Uterus (tissue), 2 donors: Measurements from ENCODE around the gene RIMBP3C.
"Not testable (repeated sequence)": the region's sequence is repeated elsewhere in the genome, so short reads cannot be mapped to it uniquely, and the experiment has no call there.

Source experiments
- CTCF ChIP-seq, 4 experiments: fragments of 200-600 bp in 2 of 4; fragments of 450-650 bp in 2 of 4; sonication (generic) in 2 of 4; IDR thresholded peaks; one replicate each; pipeline ENCODE4 v1.5.1; 2016 to 2019; ENCODE audit warnings: antibody characterized with exemption in 4 of 4, mild to moderate bottlenecking in 2 of 4, moderate library complexity in 1 of 4
- POLR2A ChIP-seq, 2 donors: fragments of 450-650 bp; IDR thresholded peaks; one replicate each; pipeline ENCODE4 v1.6.1; 2016; ENCODE audit warnings: antibody characterized with exemption in 2 of 2, mild to moderate bottlenecking in 1 of 2, moderate library complexity in 1 of 2

DNA sequence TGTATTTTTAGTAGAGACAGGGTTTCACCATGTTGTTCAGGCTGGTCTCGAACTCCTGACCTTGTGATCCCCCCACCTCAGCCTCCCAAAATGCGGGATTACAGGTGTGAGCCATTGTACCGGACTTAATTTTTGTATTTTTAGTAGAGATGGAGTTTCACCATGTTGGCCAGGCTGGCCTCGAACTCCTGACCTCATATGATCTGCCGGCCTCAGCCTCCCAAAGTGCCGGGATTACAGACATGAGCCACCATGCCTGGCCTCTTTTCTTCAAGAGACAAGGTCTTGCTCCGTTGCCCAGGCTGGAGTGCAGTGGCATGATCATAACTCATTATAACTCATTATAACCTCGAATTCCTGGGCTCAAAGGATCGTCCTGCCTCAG is 29.4 kb upstream of the RIMBP3C start:
- not testable (repeated sequence) for TF ChIP-seq CTCF, POLR2A (IDR thresholded peaks at IDR 0.05)
